Measurements from ENCODE around the gene THSD4.
"Not testable (repeated sequence)": the region's sequence is repeated elsewhere in the genome, so short reads cannot be mapped to it uniquely, and the experiment has no call there.

The THSD4 gene

GRCh38 chr15:71189718-71190117 lies 74.4 kb downstream of the THSD4 start:
- no peak for DNase-seq (ENCODE audit: low read depth in 2 of 2)

- no peak for DNase-seq (ENCODE audit: low read depth in 2 of 2)
Measured at GRCh38 chr15:71191296-71191695, 76.0 kb downstream of the THSD4 start.

GRCh38 chr15:71192816-71193215 lies 77.5 kb downstream of the THSD4 start:
- no peak for DNase-seq (ENCODE audit: low read depth in 2 of 2)

- DNase-seq (ENCODE audit: low read depth in 2 of 2): no peak
Measured at GRCh38 chr15:71194286-71194685, 79.0 kb downstream of the THSD4 start.

GRCh38 chr15:71195242-71195641 lies 80.0 kb downstream of the THSD4 start:
- no peak for DNase-seq (ENCODE audit: low read depth in 2 of 2)

GRCh38 chr15:71197620-71198019 lies 82.3 kb downstream of the THSD4 start:
- DNase-seq (ENCODE audit: low read depth in 2 of 2): no peak

- DNase-seq (ENCODE audit: low read depth in 2 of 2): no peak
Measured at GRCh38 chr15:71198846-71199245, 83.6 kb downstream of the THSD4 start.

GRCh38 chr15:71199384-71200351 lies 84.4 kb downstream of the THSD4 start:
- no peak for DNase-seq (ENCODE audit: low read depth in 2 of 2)

GRCh38 chr15:71201477-71201876 lies 86.2 kb downstream of the THSD4 start:
- DNase-seq (ENCODE audit: low read depth in 2 of 2): no peak

GRCh38 chr15:71202712-71203111 lies 87.4 kb downstream of the THSD4 start:
- no peak for DNase-seq (ENCODE audit: low read depth in 2 of 2)

- DNase-seq (ENCODE audit: low read depth in 2 of 2): no peak
Measured at GRCh38 chr15:71203586-71204474, 88.6 kb downstream of the THSD4 start.

- DNase-seq (ENCODE audit: low read depth in 2 of 2): no peak
Measured at GRCh38 chr15:71207141-71207540, 91.9 kb downstream of the THSD4 start.

GRCh38 chr15:71212146-71212545 lies 96.9 kb downstream of the THSD4 start:
- no peak for DNase-seq (ENCODE audit: low read depth in 2 of 2)

GRCh38 chr15:71213943-71214342 lies 98.7 kb downstream of the THSD4 start:
- DNase-seq (ENCODE audit: low read depth in 2 of 2): not testable (repeated sequence)

GRCh38 chr15:71215126-71215894 lies 100.0 kb downstream of the THSD4 start:
- DNase-seq (ENCODE audit: low read depth in 2 of 2): no peak

GRCh38 chr15:71218272-71218805 lies 103.1 kb downstream of the THSD4 start:
- no peak for DNase-seq (ENCODE audit: low read depth in 2 of 2)

GRCh38 chr15:71219101-71219500 lies 103.8 kb downstream of the THSD4 start:
- no peak for DNase-seq (ENCODE audit: low read depth in 2 of 2)

GRCh38 chr15:71219645-71220044 lies 104.4 kb downstream of the THSD4 start:
- DNase-seq (ENCODE audit: low read depth in 2 of 2): no peak

- DNase-seq (ENCODE audit: low read depth in 2 of 2): no peak
Measured at GRCh38 chr15:71220828-71221227, 105.6 kb downstream of the THSD4 start.

- no peak for DNase-seq (ENCODE audit: low read depth in 2 of 2)
Measured at GRCh38 chr15:71221417-71221816, 106.1 kb downstream of the THSD4 start.

- no peak for DNase-seq (ENCODE audit: low read depth in 2 of 2)
Measured at GRCh38 chr15:71223516-71223915, 108.2 kb downstream of the THSD4 start.
